Liver (tissue), 3 donors: ENCODE measurements around the gene PLS1.

Experiments used
- ATF3 ChIP-seq: IDR thresholded peaks from 2 replicates; pipeline ENCODE4 v1.6.1; 2016; ENCODE audit warnings: antibody characterized with exemption
- CTCF ChIP-seq: fragments of 150-350 bp; IDR thresholded peaks from 2 replicates; pipeline ENCODE4 v1.5.1; 2017; ENCODE audit warnings: improper control_type of control experiment, low read depth, low read length; ENCODE audit not compliant: missing input control
- EGR1 ChIP-seq, 2 donors: IDR thresholded peaks; 2 replicates each; pipeline ENCODE4 v1.6.1; 2016 to 2018; ENCODE audit warnings: antibody characterized with exemption in 2 of 2, low read depth in 2 of 2
- FOXA1 ChIP-seq: IDR thresholded peaks from 2 replicates; pipeline ENCODE4 v1.6.1; 2016; ENCODE audit warnings: antibody characterized with exemption
- FOXA2 ChIP-seq: IDR thresholded peaks from 2 replicates; pipeline ENCODE4 v1.6.1; 2016; ENCODE audit warnings: antibody characterized with exemption
- GABPA ChIP-seq, 2 donors: IDR thresholded peaks in 1 of 2; conservative IDR thresholded peaks in 1 of 2; 2 replicates each; pipeline ENCODE4 v1.6.1; 2016; ENCODE audit warnings: antibody characterized with exemption in 2 of 2, mild to moderate bottlenecking in 1 of 2, moderate library complexity in 1 of 2
- JUND ChIP-seq, 2 donors: IDR thresholded peaks; 2 replicates each; pipeline ENCODE4 v1.6.1; 2016; ENCODE audit warnings: antibody characterized with exemption in 2 of 2
- MAX ChIP-seq: IDR thresholded peaks from 2 replicates; pipeline ENCODE4 v1.6.1; 2016; ENCODE audit warnings: antibody characterized with exemption
- NR2F2 ChIP-seq: IDR thresholded peaks from 2 replicates; pipeline ENCODE4 v1.6.1; 2016; ENCODE audit warnings: antibody characterized with exemption
- RAD21 ChIP-seq, 2 donors: IDR thresholded peaks; 2 replicates each; pipeline ENCODE4 v1.6.1; 2016; ENCODE audit warnings: antibody characterized with exemption in 2 of 2, mild to moderate bottlenecking in 2 of 2
- REST ChIP-seq: IDR thresholded peaks from 2 replicates; pipeline ENCODE4 v1.6.1; 2016; ENCODE audit warnings: antibody characterized with exemption, mild to moderate bottlenecking
- SP1 ChIP-seq: IDR thresholded peaks from 2 replicates; pipeline ENCODE4 v1.6.1; 2018; ENCODE audit warnings: antibody characterized with exemption, mild to moderate bottlenecking
- TAF1 ChIP-seq: conservative IDR thresholded peaks from 2 replicates; pipeline ENCODE4 v1.6.1; 2016; ENCODE audit warnings: antibody characterized with exemption, mild to moderate bottlenecking
- ZBTB33 ChIP-seq: IDR thresholded peaks from 2 replicates; pipeline ENCODE4 v1.6.1; 2016; ENCODE audit warnings: antibody characterized with exemption
- donor health status: healthy.
- donor health status: healthy.

GRCh38 chr3:142608631-142609030, 12.4 kb downstream of the PLS1 start:
- TF ChIP-seq CTCF (no peak), GABPA (IDR thresholded peaks at IDR 0.05 in 1 of 2, conservative IDR thresholded peaks at IDR 0.05 in 1 of 2) (no peak), FOXA1 (no peak), FOXA2 (no peak), REST (no peak), MAX (no peak), JUND (IDR thresholded peaks at IDR 0.05) (no peak), TAF1 (no peak), SP1 (no peak), ATF3 (no peak), RAD21 (IDR thresholded peaks at IDR 0.05) (no peak), EGR1 (IDR thresholded peaks at IDR 0.05; ENCODE audit: low read depth in 2 of 2) (no peak), ZBTB33 (no peak), NR2F2 (no peak)
